Type B pancreatic cell (in vitro differentiated cells): ENCODE measurements around the gene TRMT112. TPM values are rescaled to one million over a fixed set of nuclear protein-coding genes. Genes with fewer than 3 reads are reported as not detected.

Experiments
- DNase-seq: peaks from one replicate; pipeline ENCODE4 v3.0.0; 2021; ENCODE audit warnings: mixed read lengths; ENCODE audit not compliant: unreplicated experiment; ENCODE audit errors: extremely low spot score
- H3K27ac Mint-ChIP-seq: 2 replicates; pipeline ENCODE4 v1.8.0; 2021; ENCODE audit warnings: mild to moderate bottlenecking, mixed read lengths
- H3K27me3 Mint-ChIP-seq: 2 replicates; pipeline ENCODE4 v1.8.0; 2021; ENCODE audit warnings: mixed read lengths
- H3K36me3 Mint-ChIP-seq: 2 replicates; pipeline ENCODE4 v1.8.0; 2021; ENCODE audit warnings: mixed read lengths
- H3K4me1 Mint-ChIP-seq: one replicate; pipeline ENCODE4 v1.8.0; 2021; ENCODE audit warnings: mixed read lengths; ENCODE audit not compliant: unreplicated experiment
- H3K4me3 Mint-ChIP-seq: 2 replicates; pipeline ENCODE4 v1.8.0; 2021; ENCODE audit warnings: mild to moderate bottlenecking, mixed read lengths
- H3K9me3 Mint-ChIP-seq: 2 replicates; pipeline ENCODE4 v1.8.0; 2021; ENCODE audit warnings: mixed read lengths
- total RNA-seq: library from RNA; stranded (reverse); gene quantifications from 2 replicates; pipeline ENCODE4 v1.2.1, GENCODE V29; 2021; ENCODE audit warnings: low replicate concordance
- TF ChIP-seq, protein P1 (sequence below): fragments of 200-600 bp; sonication (generic); conservative IDR thresholded peaks from 2 replicates; pipeline ENCODE4 v1.5.0; 2021; ENCODE audit warnings: antibody characterized with exemption, mild to moderate bottlenecking

Gene TRMT112
- total RNA-seq, 1 donor from 2014 or later: 198 TPM

DNA sequence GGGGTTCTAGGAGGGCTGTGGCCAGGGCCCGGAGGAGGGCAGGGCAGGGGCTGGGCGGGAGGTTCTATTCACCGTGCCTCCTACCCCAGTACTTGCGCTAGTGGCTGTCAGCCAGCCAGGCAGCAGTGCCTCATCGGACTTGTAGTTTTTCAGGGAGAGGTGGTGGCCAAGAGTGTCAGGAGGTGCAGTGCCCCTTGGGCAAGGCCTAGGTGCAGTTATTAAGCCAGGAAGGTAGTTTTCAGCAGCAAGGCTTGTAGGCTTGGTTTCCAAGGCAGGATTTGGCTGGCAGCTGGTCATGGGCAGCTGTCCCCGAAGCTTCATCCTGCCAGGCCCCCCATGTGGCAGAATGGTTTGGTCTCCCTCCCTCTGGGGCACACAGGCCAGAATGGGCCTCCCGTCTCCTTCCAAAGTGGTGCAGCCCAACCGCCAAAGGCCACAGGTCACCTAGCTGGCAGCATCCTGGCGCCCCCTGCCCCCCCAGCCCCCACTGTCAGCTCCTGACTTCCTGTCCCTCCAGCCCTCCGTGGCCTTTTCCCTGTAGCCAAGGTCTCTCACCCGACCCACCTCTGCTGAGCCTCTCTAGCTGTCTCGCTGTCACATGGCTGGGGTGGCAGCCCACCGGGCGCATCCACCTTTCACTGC lies 31.1 kb upstream of the TRMT112 start:
- TF ChIP-seq, protein P1, sequence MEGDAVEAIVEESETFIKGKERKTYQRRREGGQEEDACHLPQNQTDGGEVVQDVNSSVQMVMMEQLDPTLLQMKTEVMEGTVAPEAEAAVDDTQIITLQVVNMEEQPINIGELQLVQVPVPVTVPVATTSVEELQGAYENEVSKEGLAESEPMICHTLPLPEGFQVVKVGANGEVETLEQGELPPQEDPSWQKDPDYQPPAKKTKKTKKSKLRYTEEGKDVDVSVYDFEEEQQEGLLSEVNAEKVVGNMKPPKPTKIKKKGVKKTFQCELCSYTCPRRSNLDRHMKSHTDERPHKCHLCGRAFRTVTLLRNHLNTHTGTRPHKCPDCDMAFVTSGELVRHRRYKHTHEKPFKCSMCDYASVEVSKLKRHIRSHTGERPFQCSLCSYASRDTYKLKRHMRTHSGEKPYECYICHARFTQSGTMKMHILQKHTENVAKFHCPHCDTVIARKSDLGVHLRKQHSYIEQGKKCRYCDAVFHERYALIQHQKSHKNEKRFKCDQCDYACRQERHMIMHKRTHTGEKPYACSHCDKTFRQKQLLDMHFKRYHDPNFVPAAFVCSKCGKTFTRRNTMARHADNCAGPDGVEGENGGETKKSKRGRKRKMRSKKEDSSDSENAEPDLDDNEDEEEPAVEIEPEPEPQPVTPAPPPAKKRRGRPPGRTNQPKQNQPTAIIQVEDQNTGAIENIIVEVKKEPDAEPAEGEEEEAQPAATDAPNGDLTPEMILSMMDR: no peak
- no peaks in the 10 kb centered on the region for H3K9me3 Mint-ChIP-seq
- H3K36me3 Mint-ChIP-seq: no peaks in the 10 kb centered on the region
- no peak overlapping the region for H3K27ac Mint-ChIP-seq
- no peaks in the 10 kb centered on the region for H3K27me3 Mint-ChIP-seq
- no peak for DNase-seq
- H3K4me1 Mint-ChIP-seq: peaks cover 4% of the 10 kb centered on the region
- H3K4me3 Mint-ChIP-seq: no peak overlapping the region

DNA sequence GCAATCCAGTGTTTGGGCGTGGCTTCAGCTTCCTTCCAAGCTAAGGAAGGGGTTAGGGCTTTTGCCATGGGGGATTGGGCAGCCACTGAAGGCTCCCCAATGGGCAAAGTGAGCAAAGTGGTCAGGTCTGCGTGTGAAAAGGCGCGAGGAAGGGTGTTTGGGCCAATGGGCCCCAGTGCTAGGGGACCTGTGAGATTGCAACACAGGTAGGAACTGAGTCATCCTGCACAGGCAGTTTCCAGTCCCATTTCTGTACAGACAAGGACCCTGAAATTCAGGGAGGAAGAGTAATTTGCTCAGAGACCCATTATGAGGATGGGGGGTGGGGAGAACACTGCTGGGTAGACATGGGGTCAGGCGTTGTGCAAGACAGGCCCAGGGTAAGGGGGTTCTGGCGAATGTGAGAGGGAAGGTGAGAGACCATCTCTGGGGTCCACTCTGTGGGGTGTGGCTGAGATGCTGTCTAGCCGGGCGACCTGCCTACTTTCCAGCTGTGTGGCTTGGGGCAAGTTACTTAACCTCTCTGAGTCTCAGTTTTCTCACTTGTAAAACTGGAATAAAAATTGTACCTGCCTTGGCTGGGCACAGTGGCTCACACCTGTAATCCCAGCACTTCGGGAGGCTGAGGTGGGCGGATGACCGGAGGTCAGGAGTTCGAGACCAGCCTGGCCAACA lies 30.0 kb upstream of the TRMT112 start:
- Mint-ChIP-seq H3K27me3 (no peaks in the 10 kb centered on the region), H3K9me3 (no peaks in the 10 kb centered on the region), H3K36me3 (no peaks in the 10 kb centered on the region), H3K4me1 (peaks cover 4% of the 10 kb centered on the region), H3K27ac (peak overlapping the region; percentile 26), H3K4me3 (no peak overlapping the region)
- DNase-seq: no peak
- TF ChIP-seq, protein P1: no peak

DNA sequence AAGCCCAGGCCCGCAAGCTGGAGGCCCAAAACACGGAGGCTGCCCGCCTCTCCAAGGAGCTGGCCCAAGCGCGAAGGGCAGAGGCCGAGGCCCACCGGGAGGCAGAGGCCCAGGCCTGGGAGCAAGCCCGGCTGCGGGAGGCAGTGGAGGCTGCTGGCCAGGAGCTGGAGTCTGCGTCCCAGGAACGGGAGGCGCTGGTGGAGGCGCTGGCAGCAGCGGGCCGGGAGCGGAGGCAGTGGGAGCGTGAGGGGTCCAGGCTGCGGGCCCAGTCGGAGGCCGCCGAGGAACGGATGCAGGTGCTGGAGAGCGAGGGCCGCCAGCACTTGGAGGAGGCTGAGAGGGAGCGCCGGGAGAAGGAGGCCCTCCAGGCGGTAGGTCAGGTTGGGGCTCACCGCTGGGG lies 27.4 kb upstream of the TRMT112 start:
- TF ChIP-seq, protein P1: no peak
- no peaks in the 10 kb centered on the region for H3K27me3 Mint-ChIP-seq

DNA sequence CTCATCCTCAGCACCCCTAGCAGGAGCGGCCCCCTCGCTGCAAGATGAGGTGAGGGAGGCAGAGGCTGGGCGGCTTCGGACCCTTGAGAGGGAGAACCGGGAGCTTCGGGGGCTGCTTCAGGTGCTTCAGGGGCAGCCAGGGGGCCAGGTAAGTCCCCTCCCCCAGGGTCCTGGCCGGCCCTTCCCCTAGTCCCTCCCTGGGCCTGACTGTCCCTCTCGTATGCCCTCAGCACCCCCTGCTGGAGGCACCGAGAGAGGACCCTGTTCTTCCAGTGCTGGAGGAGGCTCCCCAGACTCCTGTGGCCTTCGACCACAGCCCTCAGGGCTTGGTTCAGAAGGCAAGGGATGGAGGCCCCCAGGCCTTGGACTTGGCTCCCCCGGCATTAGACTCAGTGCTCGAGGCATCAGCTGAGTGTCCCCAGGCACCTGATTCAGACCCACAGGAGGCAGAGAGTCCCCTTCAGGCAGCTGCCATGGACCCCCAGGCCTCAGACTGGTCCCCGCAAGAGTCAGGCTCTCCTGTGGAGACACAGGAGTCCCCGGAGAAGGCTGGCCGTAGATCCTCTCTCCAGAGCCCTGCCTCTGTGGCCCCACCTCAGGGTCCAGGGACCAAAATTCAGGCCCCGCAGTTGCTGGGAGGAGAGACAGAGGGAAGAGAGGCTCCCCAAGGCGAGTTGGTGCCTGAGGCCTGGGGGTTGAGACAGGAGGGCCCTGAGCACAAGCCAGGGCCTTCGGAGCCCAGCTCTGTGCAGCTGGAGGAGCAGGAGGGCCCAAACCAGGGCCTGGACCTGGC lies 26.6 kb upstream of the TRMT112 start:
- H3K4me3 Mint-ChIP-seq: no peak overlapping the region
- no peaks in the 10 kb centered on the region for H3K36me3 Mint-ChIP-seq
- TF ChIP-seq, protein P1: peak; percentile 56
- H3K27ac Mint-ChIP-seq: no peak overlapping the region
- no peak for DNase-seq
- peaks cover 4% of the 10 kb centered on the region for H3K27me3 Mint-ChIP-seq
- H3K9me3 Mint-ChIP-seq: no peaks in the 10 kb centered on the region
- peaks cover 7% of the 10 kb centered on the region for H3K4me1 Mint-ChIP-seq

More for the DNA sequence above, 27.4 kb upstream of the TRMT112 start:
- no peaks in the 10 kb centered on the region for H3K9me3 Mint-ChIP-seq
- H3K4me1 Mint-ChIP-seq: peaks cover 7% of the 10 kb centered on the region
- no peak overlapping the region for H3K4me3 Mint-ChIP-seq
- no peak for DNase-seq
- no peak overlapping the region for H3K27ac Mint-ChIP-seq
- no peaks in the 10 kb centered on the region for H3K36me3 Mint-ChIP-seq

DNA sequence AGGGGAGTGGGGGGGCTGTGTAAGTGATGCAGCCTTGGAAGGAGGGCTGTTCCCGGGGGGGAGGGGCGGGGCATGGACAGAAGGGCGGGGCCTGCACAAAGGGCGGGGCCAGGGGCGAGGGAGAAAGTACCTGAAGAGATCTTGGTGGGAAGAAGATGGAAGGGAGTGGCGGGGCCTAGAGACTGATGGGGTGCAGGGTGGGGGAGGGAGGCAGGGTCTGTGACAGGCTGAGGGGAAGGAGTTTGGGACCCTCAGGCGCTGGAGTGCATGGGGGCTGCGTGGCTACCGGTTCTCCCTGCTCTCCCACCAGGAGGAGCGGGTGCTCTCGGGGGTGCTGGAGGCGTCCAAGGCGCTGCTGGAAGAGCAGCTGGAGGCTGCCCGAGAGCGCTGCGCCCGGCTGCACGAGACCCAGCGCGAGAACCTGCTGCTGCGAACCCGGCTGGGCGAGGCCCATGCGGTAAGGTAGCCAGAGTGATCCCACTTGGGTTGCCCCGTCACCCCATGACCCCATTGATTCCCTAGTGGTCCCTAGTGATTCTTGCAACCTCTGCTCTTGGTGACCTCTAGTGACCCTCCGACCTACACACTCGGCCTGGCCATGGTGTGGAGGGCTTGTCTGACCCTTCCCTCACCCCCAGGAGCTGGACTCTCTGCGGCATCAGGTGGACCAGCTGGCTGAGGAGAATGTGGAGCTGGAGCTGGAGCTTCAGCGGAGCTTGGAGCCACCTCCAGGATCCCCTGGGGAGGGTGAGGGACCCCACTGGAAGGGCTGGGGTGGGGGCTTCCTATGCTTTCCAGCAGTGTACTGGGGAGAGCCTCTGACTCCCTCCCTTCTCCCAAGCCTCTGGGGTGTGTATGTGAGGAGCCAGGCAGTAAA lies 25.7 kb upstream of the TRMT112 start:
- Mint-ChIP-seq H3K27ac (no peak overlapping the region), H3K4me1 (peaks cover 7% of the 10 kb centered on the region), H3K4me3 (peak overlapping the region; percentile 45), H3K27me3 (peaks cover 4% of the 10 kb centered on the region), H3K36me3 (no peaks in the 10 kb centered on the region), H3K9me3 (no peaks in the 10 kb centered on the region)
- TF ChIP-seq, protein P1: no peak
- no peak for DNase-seq
